Heart left ventricle (tissue), 13 donors: ENCODE measurements around the gene CUL5.

Experiments
- CTCF ChIP-seq, 12 donors: fragments of 200-600 bp; sonication (generic) in 4 of 12; IDR thresholded peaks; one replicate each; pipeline versions ENCODE4 v1.5.0 to v1.8.0; 2018 to 2022; ENCODE audit warnings: antibody characterized with exemption in 12 of 12, mild to moderate bottlenecking in 5 of 12
- POLR2A ChIP-seq, 2 donors: fragments of 450-650 bp; IDR thresholded peaks; one replicate each; pipeline ENCODE4 v1.6.1; 2017; ENCODE audit warnings: antibody characterized with exemption in 2 of 2, mild to moderate bottlenecking in 2 of 2, moderate library complexity in 2 of 2
- donor health status: ischemic (EF 13 %, LVEDD 7.1; RV severe dilation, severe dysfunction).
- donor health status: DM: no; HTN: yes; CAD: no.
- donor health status: DM: no; HTN: no; CAD: no.
- donor health status: ischemic (EF 25% LVEDD 6.9; RV normal size, moderate dysfunction).
- donor health status: ischemic (EF 25% LVEDD 5.7; RV mildly dilated, moderate dysfunction).
- donor health status: ischemic (EF 35%, LVEDD 5.7; RV mildly dilated, moderate dysfunction).
- donor health status: nonischemic (EF 11% LVEDD 7.7; RV severe dilation, severe dysfunction).
- donor health status: DM: yes; HTN: yes; CAD: no.
- donor health status: PGD.
- donor health status: ischemic (EF 29% LVEDD 5.4; RV normal size, mild dysfunction).
- donor health status: nonischemic (EF 23%, LVEDD 6.1; RV moderate dilation, normal function).

- TF ChIP-seq CTCF (IDR thresholded peaks at IDR 0.05): no peak
- TF ChIP-seq POLR2A (IDR thresholded peaks at IDR 0.05): no peak
Observed at GRCh38 chr11:107988397-107989158, 20.1 kb upstream of the CUL5 start.
